ENCODE data around the gene CCDC149.
A peak's percentile ranks its signal among the peaks of the same experiment; 100 is the strongest.

CCDC149 gene

GRCh38 chr4:24921491-24921890 lies 8.6 kb upstream of the CCDC149 start:
- TF ChIP-seq CTCF (conservative IDR thresholded peaks at IDR 0.05; ENCODE audit: control insufficient read depth, insufficient read depth, low read depth, low read length) = no peak
- no peak for DNase-seq (ENCODE audit: low read depth)
- no peak overlapping the region for H3K4me3 ChIP-seq (ENCODE audit: control insufficient read depth, low read depth, low read length)

- DNase-seq (ENCODE audit: low read depth) = no peak
- TF ChIP-seq CTCF (conservative IDR thresholded peaks at IDR 0.05; ENCODE audit: control insufficient read depth, insufficient read depth, low read depth, low read length) = no peak
- H3K4me3 ChIP-seq (ENCODE audit: control insufficient read depth, low read depth, low read length) = no peak overlapping the region
These were observed 7.2 kb upstream of the CCDC149 start for GRCh38 chr4:24920008-24920407.

- DNase-seq (ENCODE audit: low read depth) = no peak
- no peak for TF ChIP-seq CTCF (conservative IDR thresholded peaks at IDR 0.05; ENCODE audit: control insufficient read depth, insufficient read depth, low read depth, low read length)
- no peak overlapping the region for H3K4me3 ChIP-seq (ENCODE audit: control insufficient read depth, low read depth, low read length)
These were observed 4.4 kb upstream of the CCDC149 start for GRCh38 chr4:24917076-24917856.

GRCh38 chr4:24915121-24915922 lies 2.5 kb upstream of the CCDC149 start:
- no peak for DNase-seq (ENCODE audit: low read depth)
- TF ChIP-seq CTCF (conservative IDR thresholded peaks at IDR 0.05; ENCODE audit: control insufficient read depth, insufficient read depth, low read depth, low read length) = peak; percentile 9
- H3K4me3 ChIP-seq (ENCODE audit: control insufficient read depth, low read depth, low read length) = no peak overlapping the region

GRCh38 chr4:24914460-24914859 lies 1.6 kb upstream of the CCDC149 start:
- peak; percentile 44 for DNase-seq (ENCODE audit: low read depth)
- no peak for TF ChIP-seq CTCF (conservative IDR thresholded peaks at IDR 0.05; ENCODE audit: control insufficient read depth, insufficient read depth, low read depth, low read length)
- no peak overlapping the region for H3K4me3 ChIP-seq (ENCODE audit: control insufficient read depth, low read depth, low read length)

GRCh38 chr4:24913119-24913485 lies 260 bp upstream of the CCDC149 start:
- DNase-seq (ENCODE audit: low read depth) = no peak
- H3K4me3 ChIP-seq (ENCODE audit: control insufficient read depth, low read depth, low read length) = peak overlapping the region; percentile 49
- TF ChIP-seq CTCF (conservative IDR thresholded peaks at IDR 0.05; ENCODE audit: control insufficient read depth, insufficient read depth, low read depth, low read length) = no peak
